Retinal pigment epithelial cell (primary cell): ENCODE results near the gene NRG4.
"Not testable (repeated sequence)": the region's sequence is repeated elsewhere in the genome, so short reads cannot be mapped to it uniquely, and the experiment has no call there.

Experiments
- DNase-seq: peaks from one replicate; pipeline ENCODE4 v3.0.0-alpha.2; 2010; ENCODE audit warnings: low read depth
- H3K4me3 ChIP-seq: 2 replicates; pipeline ENCODE4 v1.5.1; 2011; ENCODE audit warnings: mild to moderate bottlenecking, low read length, control low read depth, moderate library complexity
- TF ChIP-seq, protein P1 (sequence below): conservative IDR thresholded peaks from 2 replicates; pipeline ENCODE4 v1.5.1; 2011; ENCODE audit warnings: low read depth, low read length, control low read depth, inconsistent platforms

The NRG4 gene

DNA sequence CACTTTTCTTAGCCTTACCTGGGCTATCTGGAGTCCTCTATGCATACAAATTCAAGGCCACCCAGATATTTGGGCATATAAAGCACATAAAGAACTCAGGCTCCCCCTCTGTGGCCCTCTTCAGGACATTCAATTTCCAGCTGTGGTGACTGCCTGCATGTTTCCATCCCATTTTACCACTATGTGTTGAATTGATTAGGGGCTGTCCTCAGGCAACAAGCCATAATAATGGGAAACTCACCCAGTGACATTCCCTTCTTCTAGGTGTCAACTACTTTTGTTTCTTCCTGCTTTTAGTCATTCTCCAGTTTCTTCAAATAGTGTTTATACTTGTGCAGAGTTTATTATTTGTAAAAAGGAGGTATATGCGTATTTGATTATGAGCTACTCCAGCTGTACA lies 18.0 kb downstream of the NRG4 start:
- DNase-seq, result no peak
- TF ChIP-seq, protein P1, sequence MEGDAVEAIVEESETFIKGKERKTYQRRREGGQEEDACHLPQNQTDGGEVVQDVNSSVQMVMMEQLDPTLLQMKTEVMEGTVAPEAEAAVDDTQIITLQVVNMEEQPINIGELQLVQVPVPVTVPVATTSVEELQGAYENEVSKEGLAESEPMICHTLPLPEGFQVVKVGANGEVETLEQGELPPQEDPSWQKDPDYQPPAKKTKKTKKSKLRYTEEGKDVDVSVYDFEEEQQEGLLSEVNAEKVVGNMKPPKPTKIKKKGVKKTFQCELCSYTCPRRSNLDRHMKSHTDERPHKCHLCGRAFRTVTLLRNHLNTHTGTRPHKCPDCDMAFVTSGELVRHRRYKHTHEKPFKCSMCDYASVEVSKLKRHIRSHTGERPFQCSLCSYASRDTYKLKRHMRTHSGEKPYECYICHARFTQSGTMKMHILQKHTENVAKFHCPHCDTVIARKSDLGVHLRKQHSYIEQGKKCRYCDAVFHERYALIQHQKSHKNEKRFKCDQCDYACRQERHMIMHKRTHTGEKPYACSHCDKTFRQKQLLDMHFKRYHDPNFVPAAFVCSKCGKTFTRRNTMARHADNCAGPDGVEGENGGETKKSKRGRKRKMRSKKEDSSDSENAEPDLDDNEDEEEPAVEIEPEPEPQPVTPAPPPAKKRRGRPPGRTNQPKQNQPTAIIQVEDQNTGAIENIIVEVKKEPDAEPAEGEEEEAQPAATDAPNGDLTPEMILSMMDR, result no peak
- H3K4me3 ChIP-seq, result no peak overlapping the region

DNA sequence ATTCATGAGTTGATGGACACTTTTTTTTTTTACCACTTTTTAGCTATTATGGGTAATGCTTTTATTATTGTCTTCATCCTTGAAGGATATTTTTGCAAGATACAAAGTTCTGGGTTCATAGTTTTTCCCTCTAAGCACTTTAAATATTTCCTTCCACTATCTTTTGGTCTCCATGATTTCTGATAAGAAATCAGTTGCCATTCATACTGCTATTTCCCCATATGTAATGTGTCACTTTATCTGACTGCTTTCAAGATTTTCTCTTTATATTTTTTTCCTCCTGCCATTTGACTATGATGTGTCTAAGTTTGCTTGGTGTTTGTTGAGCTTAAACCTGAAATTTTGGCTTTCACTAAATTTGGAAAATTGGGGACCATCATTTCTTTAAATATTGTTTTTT lies 19.3 kb downstream of the NRG4 start:
- H3K4me3 ChIP-seq, result no peak overlapping the region
- TF ChIP-seq, protein P1, result no peak
- DNase-seq, result no peak

DNA sequence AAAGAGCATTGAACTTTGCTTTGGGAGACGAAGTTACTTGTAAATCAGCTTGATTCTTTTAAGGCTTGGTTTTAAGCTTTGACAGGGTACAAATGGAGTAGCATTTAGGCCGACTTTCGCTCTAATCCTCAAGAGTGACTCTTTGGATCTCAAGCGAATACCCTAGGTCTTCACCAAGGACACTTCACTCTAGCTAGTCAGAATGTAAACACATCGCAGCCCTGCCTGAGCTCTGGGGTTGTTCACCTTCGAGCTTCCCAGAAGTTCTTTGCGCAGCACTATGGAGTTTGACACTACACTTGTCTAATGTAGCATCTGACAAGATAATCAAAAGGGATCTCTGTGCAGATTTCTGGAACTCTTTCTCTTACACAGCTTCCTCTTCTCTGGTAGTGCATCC lies 22.3 kb downstream of the NRG4 start:
- DNase-seq, result no peak
- TF ChIP-seq, protein P1, result no peak
- H3K4me3 ChIP-seq, result no peak overlapping the region

DNA sequence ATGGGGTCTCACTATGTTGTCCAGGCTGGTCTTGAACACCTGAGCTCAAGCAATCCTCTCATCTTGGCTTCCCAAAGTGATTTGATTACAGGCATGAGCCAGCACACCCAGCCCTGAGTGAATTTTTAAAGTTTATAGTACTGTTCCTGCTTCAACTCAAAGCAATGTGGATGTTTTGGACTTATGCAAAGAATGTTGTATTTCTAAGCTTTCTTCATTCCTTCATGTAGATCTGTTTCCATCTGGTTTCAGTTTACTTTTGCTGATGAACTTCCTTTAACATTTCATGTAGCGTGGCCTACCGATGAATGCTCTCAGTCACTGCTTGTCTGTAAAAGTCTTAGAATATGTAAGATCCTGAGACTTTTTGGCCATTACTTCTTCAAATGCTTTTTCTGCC lies 23.2 kb downstream of the NRG4 start:
- no peak overlapping the region for H3K4me3 ChIP-seq
- TF ChIP-seq, protein P1, result no peak
- no peak for DNase-seq

DNA sequence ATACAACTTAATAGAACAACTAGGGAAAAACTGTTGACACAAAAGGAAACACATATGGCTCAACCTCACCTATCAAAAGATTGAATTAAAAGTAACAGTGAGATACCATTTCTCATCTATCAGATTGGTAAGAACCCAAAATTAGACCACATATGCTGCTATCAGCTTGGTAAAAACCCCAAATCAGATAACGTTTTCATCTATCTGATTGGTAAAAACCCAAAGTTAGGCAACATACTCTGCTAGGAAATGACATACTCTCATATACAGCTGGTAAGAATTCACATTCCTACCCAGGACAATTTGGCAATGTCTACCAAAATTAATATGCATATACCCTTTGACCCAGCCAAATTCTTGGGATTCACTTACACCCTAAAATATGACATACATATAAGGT lies 26.3 kb downstream of the NRG4 start:
- no peak for DNase-seq
- H3K4me3 ChIP-seq, result no peak overlapping the region
- TF ChIP-seq, protein P1, result no peak

DNA sequence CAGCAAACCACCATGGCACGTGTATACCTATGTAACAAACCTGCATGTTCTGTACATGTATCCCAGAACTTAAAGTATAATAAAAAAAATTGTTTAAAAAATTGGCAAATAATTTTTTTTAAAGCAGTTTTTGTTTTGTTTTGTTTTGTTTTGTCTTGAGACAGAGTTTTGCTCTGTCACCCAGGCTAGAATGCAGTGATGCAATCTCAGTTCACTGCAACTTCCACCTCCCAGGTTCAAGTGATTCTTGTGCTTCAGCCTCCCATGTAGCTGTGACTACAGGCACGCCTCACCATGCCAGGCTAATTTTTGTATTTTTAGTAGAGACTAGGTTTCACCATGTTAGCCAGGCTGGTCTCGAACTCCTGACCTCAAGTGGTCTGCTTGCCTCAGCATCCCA lies 27.5 kb downstream of the NRG4 start:
- DNase-seq, H3K4me3 ChIP-seq: not testable (repeated sequence)

DNA sequence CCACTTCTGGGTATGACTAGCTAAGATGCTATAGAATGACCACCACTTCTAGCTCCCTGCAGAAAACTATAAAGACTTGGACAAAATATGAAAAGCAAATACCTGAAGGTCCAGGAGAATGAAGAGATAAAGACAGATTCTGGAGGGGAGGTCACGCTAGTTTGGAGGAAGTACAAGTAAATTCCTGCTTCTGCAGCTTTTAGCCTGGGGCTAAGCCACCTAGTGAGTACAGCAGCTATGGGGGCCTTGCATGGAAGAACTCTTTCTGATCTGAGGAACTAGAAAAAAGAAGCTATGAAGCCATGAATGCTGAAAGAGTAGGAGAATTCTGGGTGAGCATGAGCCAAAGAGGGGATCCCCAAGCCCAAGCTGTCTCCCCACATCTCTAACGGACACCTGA lies 29.8 kb downstream of the NRG4 start:
- no peak for DNase-seq
- H3K4me3 ChIP-seq, result no peak overlapping the region
- TF ChIP-seq, protein P1, result no peak
